A204.1 (cell line): Measurements from ENCODE around the gene ANO10.
A peak's percentile ranks its signal among the peaks of the same experiment; 100 is the strongest.
"Not testable (repeated sequence)": the region's sequence is repeated elsewhere in the genome, so short reads cannot be mapped to it uniquely, and the experiment has no call there.

ENCODE experiments used
- FAIRE-seq: peaks from 2 replicates; lab custom pipeline; 2012; peaks lifted over from hg19 to GRCh38; lab: Jason Lieb, UNC

Gene ANO10, protein sequence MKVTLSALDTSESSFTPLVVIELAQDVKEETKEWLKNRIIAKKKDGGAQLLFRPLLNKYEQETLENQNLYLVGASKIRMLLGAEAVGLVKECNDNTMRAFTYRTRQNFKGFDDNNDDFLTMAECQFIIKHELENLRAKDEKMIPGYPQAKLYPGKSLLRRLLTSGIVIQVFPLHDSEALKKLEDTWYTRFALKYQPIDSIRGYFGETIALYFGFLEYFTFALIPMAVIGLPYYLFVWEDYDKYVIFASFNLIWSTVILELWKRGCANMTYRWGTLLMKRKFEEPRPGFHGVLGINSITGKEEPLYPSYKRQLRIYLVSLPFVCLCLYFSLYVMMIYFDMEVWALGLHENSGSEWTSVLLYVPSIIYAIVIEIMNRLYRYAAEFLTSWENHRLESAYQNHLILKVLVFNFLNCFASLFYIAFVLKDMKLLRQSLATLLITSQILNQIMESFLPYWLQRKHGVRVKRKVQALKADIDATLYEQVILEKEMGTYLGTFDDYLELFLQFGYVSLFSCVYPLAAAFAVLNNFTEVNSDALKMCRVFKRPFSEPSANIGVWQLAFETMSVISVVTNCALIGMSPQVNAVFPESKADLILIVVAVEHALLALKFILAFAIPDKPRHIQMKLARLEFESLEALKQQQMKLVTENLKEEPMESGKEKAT

DNA sequence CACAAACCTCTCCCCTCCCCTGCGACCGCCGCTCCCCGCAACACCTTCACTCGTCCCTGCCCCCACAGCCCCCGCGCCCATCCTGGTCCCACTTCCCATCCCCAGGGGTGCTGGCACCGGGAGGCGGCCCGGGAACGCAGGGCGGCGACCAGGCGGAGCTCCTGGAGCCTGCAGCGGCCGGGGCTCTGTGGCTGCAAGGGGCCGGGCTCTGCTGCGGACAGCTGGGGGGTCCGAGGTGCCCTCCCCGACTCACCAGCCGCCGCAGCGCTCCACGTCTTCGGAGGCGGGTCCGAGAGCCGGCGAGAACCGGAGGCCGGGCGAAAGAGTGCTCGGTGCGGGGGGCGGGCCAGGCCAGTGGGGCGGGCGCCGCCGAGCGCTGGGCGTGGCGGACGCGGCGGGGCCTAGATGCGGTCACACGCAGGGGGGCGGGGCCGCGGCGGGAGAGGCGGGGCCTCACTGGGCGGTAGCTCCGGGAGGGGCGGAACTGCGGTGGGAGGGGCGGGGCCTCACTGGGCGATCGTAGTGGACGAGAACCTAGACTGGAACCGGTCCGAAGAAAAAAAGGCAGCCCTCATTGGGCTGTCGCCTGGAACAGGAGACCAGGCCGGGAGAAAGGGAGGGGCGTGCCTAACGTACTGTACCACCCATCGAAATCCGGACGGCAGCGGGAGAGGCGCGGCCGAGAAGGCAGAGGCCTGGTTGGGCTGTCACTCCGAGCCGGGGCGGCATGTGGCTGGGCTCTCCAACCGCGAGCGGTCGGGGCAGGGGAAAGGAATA lies at the start of gene ANO10:
TSS of gene ANO10 (minus strand) at position 356 of the 777 bp plus-strand sequence. CDS start 16,159 bp downstream, outside the sequence.
- peak; percentile 97 for FAIRE-seq

DNA sequence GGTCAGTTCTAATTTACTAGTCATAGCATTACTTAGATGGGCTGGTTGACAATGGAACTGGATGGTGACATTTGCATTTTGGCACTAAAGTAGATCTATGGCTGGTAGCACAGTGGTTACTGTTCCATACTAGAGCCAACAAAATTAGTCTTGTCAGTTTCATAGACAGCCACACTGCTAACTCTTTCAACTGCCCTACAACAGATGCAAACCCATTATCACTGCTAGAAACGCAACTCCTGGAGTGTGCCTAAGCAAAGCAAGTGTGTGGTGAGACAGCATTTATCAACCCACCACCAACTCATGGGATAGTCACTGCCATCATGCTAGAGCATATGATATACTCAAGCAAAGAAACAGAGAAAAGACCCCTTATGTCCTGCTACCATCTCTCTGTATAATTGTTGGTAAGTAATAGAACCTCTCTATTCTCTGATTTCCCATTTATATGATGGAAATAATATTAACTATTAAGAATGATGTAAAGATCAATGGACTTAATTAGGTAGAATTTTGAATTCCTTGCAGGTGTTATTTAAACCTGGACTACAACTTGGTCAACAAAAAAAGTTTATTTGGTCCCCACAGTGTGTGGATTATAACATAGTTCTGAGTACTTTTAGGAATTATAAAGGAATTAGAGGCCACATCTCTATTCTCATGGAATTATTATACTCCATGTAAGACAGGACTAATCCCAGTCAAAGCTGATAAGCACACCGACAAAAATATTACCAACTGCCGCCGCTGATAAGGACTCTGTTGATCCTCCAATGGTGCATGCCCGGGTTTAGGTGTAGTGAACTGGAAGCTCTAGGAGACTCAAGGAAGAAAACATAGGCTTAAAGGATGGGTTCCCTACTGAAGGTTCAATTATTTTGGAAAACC lies 49.1 kb upstream of the ANO10 start:
- FAIRE-seq, result no peak

DNA sequence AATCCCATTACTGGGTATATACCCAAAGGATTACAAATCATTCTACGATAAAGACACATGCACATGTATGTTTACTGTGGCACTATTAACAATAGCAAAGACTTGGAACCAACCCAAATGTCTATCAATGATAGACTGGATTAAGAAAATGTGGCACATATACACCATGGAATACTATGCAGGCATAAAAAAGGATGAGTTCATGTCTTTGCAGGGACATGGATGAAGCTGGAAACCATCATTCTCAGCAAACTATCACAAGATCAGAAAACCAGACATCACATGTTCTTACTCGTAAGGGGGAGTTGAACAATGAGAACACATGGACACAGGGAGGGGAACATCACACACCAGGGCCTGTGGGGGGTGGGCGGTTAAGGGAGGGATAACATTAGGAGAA lies 43.2 kb upstream of the ANO10 start:
- not testable (repeated sequence) for FAIRE-seq

DNA sequence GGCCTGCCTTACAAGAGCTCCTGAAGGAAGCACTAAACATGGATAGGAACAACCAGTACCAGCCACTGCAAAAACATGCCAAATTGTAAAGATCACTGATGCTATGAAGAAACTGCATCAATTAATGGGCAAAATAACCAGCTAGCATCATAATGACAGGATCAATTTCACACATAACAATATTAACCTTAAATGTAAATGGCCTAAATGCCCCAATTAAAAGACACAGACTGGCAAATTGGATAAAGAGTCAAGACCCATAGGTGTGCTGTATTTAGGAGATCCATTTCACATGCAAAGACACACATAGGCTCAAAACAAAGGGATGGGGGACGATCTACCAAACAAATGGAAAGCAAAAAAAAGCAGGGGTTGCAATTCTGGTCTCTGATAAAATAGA lies 39.6 kb upstream of the ANO10 start:
- FAIRE-seq, result not testable (repeated sequence)

DNA sequence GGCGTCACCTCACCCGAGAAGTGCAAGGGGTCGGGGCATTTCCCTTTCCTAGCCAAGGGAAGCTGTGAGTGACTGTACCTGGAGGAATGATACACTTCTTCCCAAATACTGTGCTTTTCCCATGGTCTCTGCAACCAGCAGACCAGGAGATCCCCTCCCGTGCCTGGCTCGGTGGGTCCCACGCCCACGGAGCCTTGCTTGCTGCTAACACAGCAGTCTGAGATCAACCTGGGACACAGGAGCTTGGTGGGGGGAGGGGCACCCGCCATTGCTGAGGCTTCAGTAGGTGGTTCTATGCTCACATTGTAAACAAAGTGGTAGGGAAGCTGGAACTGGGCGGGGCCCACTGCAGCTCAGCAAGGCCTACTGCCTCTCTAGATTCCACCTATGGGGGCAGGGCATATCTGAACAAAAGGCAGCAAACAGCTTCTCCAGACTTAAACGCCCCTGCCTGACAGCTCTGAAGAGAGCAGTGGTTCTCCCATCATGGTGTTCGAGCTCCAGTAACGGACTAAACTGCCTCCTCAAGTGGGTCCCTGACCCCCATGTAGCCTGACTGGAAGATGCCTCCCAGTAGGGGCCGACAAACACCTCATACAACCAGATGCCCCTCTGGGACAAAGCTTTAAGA lies 37.6 kb upstream of the ANO10 start:
- no peak for FAIRE-seq

DNA sequence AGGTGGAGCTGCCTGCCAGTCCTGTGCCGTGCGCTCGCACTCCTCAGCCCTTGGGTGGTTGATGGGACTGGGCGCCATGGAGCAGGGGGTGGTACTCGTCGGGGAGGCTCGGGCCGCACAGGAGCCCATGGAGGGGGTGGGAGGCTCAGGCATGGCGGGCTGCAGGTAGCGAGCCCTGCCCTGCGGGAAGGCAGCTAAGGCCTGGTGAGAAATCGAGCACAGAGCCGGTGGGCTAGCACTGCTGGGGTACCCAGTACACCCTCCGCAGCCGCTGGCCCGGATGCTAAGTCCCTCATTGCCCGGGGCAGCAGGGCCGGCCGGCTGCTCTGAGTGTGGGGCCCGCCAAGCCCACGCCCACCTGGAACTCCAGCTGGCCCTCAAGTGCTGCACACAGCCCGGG lies 34.6 kb upstream of the ANO10 start:
- not testable (repeated sequence) for FAIRE-seq

DNA sequence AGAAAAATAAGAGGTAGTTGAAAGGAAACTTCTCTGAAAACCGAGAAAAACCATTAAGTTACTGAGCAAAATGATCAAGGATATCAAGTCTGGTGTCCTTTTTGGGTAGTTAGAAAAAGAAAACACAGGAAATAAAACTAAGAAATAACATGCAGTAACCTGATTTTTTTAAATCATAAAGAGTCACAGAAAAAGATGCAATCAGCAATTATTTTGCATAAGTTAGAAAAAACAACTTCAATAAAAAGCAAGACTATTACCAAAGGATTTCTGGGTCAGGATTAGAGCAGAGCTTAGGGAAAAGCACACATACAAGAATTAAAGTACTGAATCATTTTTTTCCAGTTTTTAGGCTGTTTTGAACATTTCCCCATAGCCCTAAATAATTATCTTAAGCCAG lies 28.5 kb upstream of the ANO10 start:
- FAIRE-seq, result no peak

DNA sequence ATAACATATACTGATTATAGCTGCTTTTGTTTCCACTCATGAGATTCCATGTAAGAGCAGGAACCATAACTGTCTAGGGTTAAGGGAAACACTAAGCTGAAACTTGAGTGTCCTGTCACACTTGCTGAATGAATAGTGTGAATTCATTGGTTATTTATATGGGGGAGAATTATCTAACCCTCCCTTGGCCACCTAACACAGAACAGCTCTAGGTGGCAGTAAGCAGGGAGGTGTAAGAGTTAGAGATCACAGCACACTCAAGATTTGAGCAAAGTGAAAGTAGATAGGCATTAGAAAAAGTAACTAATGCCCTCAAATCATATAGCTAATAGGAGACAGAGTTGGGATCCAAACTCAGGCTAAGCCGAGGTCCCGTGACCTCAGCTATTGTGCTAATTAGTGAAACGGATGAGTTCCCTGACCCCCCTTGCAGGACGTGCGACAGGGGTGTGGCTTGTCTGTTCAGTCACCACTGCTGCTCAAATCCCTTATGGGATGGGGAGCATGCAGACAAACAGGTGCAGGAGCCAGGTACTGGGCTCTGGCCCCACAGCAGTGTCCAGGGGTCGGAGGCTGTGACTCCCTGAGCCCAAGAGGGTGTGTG lies 27.7 kb upstream of the ANO10 start:
- FAIRE-seq, result no peak

DNA sequence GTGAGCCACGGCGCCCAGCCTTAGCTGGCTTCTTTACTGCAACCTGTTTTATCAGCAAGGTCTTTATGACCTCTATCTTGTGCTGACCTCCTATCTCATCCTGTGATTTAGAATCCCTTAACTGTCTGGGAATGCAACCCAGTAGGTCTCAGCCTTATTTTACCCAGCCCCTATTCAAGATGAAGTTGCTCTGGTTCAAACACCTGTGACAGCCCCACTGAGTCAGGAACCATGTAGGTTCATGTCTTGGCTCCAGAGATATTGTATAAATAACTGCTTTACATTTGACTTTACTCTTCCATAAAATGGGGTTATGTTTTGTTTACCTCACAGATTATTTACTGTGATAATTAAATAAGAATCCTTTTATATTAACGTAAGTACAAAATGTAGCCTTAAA lies 27.1 kb upstream of the ANO10 start:
- no peak for FAIRE-seq

DNA sequence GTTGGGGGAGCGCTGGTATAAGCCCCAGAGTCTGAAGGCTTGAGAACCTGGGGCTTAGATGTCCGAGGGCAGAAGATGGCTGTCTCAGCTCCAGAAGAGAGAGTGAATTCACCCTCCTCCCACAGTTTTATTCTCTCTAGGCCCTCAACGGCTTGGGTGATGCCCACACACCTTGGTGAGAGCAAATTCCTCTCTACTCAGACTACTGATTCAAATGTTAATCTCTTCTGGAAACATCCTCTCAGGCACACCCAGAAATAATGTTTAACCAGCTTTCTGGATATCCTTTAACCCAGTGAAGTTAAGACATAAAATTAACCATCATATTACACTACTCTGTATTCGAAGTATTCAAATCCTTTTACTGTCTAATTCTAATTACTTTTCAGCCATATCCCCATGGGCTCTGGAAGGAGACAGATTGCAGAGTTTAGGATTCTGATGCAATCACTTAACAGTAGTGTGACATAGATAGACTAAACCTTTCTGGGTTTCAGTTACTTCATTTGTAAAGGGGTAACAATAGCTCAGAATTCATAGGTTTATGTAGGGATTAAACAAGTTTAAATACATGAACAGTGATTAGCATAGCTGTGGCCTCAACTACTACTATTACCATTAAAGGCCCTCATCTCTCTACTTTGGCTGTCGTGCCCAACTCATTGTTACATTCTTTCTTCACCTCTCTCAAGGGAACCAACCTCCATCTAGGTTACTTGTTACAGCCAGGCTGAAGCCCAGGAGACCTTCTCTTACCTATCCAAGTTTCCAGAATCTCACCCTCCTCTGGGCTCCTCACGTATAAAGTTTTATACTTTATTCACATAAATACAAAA lies 25.7 kb upstream of the ANO10 start:
- no peak for FAIRE-seq

DNA sequence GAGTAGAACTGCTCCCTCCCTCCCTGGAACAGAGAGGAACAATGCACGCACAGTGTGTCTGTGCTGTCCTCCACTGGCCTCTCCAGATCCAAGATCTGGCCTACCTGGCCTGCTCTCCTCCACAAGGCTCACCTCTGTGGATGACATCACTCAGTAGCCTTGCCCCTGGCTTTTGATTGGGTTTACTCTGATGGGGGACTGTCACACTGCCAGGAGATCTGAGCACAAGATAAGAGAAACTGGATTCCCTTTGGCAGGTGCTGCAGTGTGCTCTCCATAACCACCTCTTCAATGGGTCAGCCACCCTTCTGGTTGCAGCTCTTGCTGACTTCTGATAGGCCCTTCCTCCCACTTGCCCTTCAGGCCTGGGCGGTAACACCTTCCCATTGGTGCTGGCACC lies 22.6 kb upstream of the ANO10 start:
- FAIRE-seq, result no peak

DNA sequence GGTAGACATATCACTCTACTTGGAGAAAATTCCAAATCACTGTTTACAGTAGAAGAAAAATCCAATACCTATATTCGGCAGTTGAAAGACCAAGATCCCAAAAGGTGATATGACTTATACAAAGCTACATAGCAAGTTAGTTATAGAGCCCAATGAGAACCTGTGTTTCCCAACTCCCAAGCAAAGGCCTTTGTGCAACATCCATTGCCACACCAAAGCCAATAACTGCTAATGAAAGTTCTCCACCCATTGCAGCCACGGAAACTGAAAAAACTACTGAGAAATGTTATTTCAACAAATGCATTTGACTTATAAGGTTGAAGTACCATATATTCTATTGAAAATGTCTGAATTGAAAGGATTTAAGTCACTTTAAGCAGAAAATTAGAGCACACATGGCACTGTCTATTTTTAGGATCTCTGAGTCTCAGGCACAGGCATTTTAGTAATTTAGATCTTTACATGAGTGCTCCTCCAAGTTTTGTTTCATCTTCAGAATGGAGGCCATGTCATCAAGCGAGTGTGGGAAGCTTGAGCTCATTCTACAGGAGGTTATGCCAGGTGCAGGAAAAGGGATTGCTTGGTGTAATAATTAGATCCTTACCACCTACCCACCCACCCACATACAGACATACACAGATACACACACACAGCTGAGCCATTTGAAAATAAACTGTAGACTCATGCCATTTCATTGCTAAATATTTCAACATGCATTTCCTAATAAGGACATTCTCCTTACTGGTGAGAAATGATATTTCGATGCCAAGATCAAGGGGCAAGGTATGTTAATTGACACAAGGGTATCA lies 19.7 kb upstream of the ANO10 start:
- FAIRE-seq, result no peak

DNA sequence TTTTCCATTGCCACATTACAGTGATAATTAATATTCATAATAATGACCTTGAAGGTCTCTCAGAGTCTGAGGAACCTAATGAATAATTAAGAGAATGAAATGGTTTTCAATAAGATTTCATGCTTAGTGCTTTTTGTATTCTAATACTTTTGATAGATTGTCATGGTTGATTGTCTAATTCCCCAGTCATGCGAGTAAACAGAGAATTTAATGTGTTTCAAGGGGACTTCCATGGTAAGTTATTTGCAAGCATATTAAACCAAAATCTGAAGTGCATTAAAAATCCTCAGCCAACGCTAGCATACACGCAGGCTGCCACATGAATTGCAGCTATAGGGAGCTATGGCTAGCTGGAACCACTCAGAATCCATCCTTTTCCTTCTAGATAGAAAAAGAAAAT lies 18.9 kb upstream of the ANO10 start:
- FAIRE-seq, result no peak

DNA sequence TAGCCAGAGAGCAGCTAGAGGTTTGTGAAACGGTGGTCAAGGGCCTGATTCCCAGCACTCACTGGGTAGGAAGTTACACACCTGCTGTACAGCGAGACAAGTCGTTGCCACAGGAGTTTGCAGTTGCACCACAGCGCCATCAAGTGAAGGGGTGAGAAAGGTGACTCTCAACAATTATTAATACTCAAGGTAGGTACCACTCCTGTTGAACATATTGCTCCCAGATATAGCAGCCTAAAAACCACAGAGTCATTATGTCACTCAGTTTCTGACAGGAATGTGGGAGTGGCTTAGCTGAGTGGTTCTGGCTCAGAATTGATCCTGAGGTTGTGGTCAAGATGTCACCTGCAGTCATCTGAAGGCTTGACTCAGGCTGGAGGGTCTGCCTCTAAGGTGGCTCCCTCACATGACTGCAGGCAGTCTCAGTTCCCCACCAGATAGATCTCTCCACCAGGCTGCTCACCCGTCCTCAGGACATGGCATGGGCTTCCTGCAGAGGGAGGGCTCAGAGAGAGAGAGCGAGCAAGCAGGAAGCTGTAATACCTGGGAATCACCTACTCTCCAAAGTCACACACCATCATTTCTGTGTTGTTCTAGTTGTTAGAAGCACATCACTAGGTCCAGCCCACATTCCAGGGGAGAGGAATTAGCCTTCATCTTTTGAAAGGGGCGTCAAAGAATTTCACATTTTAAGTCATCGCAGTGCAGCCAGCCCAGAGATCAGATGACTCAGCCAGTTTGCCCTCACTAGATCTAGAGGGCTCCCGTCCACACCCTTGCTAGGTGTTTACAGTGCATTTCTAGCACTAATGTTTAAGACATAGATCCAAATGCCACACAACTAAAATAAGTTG lies 17.0 kb upstream of the ANO10 start:
- FAIRE-seq, result no peak

DNA sequence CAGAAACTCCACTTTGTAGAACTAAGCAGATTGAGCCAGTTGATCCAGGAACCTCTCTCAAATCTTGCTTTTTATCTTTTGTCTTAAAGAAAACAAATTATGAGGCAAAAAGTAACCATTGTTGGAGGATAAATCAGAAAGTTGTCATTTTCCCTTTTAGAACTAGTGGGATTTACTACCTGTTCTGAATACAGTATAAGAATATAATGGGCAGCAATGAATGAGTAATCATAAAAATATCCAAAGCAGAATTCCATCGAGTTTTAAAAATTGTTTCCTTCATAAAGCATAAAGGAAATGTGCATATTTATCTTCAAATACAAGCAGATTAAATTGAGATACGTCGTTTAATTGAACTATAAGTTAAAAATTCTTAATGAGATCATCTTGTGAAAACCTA lies 15.9 kb upstream of the ANO10 start:
- FAIRE-seq, result no peak

DNA sequence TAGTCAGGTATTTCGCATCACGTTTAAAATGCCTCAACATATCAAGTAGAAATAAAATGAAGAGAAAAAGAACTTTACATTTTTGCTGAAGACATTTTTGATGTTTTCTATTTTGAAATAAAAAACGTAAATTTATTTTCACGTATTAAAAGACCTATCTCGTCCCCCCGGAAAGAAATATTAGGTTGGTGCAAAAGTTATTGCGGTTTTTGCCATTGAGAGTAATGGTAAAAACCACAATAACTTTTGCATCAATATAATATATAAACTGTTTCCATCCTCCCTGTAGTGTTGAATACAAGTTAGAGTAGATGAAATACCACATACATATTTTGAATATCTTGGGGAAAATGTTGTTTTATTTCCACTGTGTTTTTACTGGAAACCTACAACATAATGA lies 11.2 kb upstream of the ANO10 start:
- peak; percentile 37 for FAIRE-seq

DNA sequence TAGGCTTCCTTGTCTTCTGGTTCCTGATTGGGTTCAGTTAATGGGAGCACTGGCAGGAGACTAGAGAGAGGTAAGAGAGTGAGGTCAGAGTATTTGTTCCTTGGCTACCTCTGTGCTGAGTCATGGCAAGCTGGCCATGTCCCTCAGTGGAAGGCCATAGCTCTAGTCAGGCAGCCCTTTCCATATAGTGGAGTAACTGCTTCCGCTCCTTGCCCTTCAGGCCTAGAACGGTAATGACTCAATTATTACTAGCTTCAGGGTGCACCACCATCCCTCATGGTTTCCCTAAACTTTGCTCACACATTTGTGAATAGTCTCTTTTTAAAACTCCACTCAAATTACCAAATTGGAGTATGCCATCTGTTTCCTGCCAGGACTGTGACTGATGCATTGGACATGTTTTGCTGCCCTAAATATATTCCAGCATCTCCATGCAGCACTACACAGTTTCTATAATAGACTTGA lies 10.5 kb upstream of the ANO10 start:
- no peak for FAIRE-seq

DNA sequence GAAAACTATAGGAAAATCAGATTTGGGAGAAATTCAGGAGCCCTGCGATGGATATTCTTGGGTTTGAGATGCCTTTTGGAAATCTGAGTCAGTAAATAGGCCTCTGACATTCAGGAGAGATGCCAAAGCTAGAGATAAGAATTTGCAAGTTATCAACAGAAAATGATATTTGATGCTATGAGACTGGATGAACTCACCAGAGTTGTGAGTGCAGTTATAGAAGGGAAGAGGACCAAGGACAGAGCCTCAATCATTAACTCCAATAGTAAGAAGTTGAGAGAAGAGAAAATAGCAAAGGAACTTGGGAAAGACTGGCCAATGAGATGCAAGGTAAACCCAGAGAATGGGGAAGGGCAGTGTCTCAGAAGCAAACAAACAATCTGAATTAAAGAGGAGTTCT lies 7.9 kb upstream of the ANO10 start:
- FAIRE-seq, result no peak
